Naive thymus-derived CD8-positive, alpha-beta T cell (primary cell): ENCODE results near the gene SPINK14. TPM values are rescaled to one million over a fixed set of nuclear protein-coding genes. Genes with fewer than 3 reads are reported as not detected.

Experiments
- ATAC-seq, 2 donors: fragments of 150-1000 bp; cut with Tn5 transposase in 1 of 2; sonication (Bioruptor Pico), chemical (Tn5 transposase) in 1 of 2; 1 replicate in 1 of 2; 2 replicates in 1 of 2; pipeline ENCODE4 v1.10.0; 2021; ENCODE audit warnings: mild to moderate bottlenecking in 2 of 2, moderate library complexity in 2 of 2
- POLR2A ChIA-PET: fragments of 350-600 bp; sonication (Branson Sonifier 250); formaldehyde crosslinking; loops from one replicate; lab custom pipeline; 2021; ENCODE audit warnings: antibody characterized with exemption; lab: Charles Lee
- DNase-seq, 10 donors: peaks; one replicate each; pipeline versions ENCODE4 v3.0.0 to v3.0.0-alpha.2; 2020 to 2022
- H3K27ac Mint-ChIP-seq, 10 donors: one replicate each; pipeline ENCODE4 v1.8.0; 2020 to 2022; ENCODE audit warnings: mild to moderate bottlenecking in 10 of 10, mixed read lengths in 10 of 10, moderate library complexity in 4 of 10, inconsistent platforms in 1 of 10
- H3K27me3 Mint-ChIP-seq, 5 donors: one replicate each; pipeline ENCODE4 v1.8.0; 2021 to 2022; ENCODE audit warnings: mixed read lengths in 5 of 5
- H3K36me3 Mint-ChIP-seq, 3 donors: one replicate each; pipeline ENCODE4 v1.8.0; 2020 to 2022; ENCODE audit warnings: mixed read lengths in 3 of 3, mild to moderate bottlenecking in 2 of 3, inconsistent platforms in 1 of 3
- H3K4me1 Mint-ChIP-seq, 4 donors: one replicate each; pipeline ENCODE4 v1.8.0; 2021 to 2022; ENCODE audit warnings: mixed read lengths in 4 of 4
- H3K4me3 Mint-ChIP-seq, 10 donors: one replicate each; pipeline ENCODE4 v1.8.0; 2020 to 2022; ENCODE audit warnings: mild to moderate bottlenecking in 10 of 10, mixed read lengths in 10 of 10, moderate library complexity in 6 of 10, inconsistent platforms in 1 of 10
- H3K9me3 Mint-ChIP-seq, 9 donors: one replicate each; pipeline ENCODE4 v1.8.0; 2020 to 2022; ENCODE audit warnings: mixed read lengths in 9 of 9, mild to moderate bottlenecking in 3 of 9, inconsistent platforms in 1 of 9, moderate library complexity in 1 of 9
- polyA plus RNA-seq, 3 donors: library from polyadenylated mRNA; unstranded; fragments of 300-500 nt; fragmentation: Illumina TruSeq; gene quantifications; one replicate each; pipeline ENCODE4 v1.2.3, GENCODE V29; 2021
- total RNA-seq, 8 experiments: library from RNA in 2 of 8; stranded (reverse) in 2 of 8; gene quantifications; one replicate each; pipeline ENCODE4 v1.2.3 and lab custom pipeline; 2021 to 2026

The SPINK14 gene, protein sequence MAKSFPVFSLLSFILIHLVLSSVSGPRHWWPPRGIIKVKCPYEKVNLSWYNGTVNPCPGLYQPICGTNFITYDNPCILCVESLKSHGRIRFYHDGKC
- total RNA-seq (not detected), polyA plus RNA-seq (not detected), total RNA-seq (lab: John Stamatoyannopoulos, UW) (0 reads per million in 6 experiments)

DNA sequence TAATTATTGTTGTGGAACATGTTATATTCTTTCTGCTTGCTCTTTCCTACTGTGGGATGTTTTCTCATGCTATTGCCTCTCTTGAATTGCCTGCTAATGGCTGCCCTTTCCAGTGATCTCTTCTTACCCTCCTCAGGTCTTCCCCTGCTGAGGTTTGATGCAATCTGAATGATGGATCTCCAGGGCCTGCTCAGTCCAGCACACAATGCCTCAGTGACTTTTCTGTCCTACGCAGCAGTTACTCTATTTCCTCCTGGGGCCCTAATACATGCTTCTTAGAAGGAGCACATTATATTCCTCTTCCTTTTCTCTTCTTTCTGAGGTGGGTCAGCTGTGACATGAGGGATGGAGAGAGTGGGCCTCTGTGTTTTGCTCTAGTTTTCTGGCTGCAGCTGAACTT lies at the start of gene SPINK14:
SPINK14 (plus strand) TSS at position 301 of the 400 bp plus-strand sequence. CDS start 1,187 bp downstream, outside the sequence.
- no peaks in the 10 kb centered on the region for H3K36me3 Mint-ChIP-seq
- POLR2A ChIA-PET: no interaction called here
- H3K9me3 Mint-ChIP-seq: no peaks in the 10 kb centered on the region
- peaks cover 0 to 15% (median 6%) of the 10 kb centered on the region in 5 donors for H3K27me3 Mint-ChIP-seq
- ATAC-seq (no peak), DNase-seq (no peak)
- H3K4me1 Mint-ChIP-seq: no peaks in the 10 kb centered on the region
- H3K27ac Mint-ChIP-seq: no peak within 1 kb of the TSS
- no peak within 1 kb of the TSS for H3K4me3 Mint-ChIP-seq

DNA sequence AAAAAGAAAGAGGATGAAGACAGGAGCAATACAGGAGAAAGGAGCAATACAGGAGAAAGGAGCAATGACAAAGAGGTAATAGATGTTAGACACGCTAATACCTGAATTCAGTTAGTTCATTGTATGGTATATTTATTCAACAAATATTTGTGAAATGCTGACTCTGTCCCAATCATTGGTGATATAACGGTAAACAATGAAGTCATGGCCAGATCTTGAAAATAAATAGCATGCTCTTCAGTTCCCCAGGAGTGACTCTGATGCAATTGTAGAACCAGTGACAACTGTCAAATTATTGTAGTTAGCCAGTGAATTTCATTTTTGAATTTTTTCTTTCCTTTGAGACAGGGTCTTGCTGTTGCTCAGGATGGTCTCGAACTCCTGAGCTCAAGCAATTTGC lies 48.0 kb upstream of the SPINK14 start:
- DNase-seq (no peak), ATAC-seq (no peak)
- peaks cover 3 to 15% (median 5%) of the 10 kb centered on the region in 5 donors for H3K27me3 Mint-ChIP-seq
- H3K4me1 Mint-ChIP-seq: peaks cover 0 to under 1% (median 0%) of the 10 kb centered on the region in 4 donors
- no peak overlapping the region for H3K27ac Mint-ChIP-seq
- H3K9me3 Mint-ChIP-seq: no peaks in the 10 kb centered on the region
- no peak overlapping the region for H3K4me3 Mint-ChIP-seq
- POLR2A ChIA-PET: no interaction called here
- H3K36me3 Mint-ChIP-seq: no peaks in the 10 kb centered on the region

DNA sequence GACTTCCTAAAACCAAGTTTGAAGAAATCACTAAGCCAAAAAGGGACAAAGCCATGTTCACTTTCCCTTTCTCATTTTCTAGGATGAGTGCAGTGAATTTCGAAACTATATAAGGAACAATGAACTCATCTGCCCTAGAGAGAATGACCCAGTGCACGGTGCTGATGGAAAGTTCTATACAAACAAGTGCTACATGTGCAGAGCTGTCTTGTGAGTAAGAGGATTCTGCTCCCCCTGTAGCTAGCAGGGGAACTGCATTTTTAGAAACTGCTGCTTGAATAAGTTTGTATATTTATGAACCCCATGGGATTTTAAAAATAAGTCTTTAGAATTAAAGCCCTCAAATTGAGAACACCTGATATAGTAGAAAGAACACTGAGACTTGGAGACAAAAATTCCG lies 42.7 kb upstream of the SPINK14 start:
- peaks cover 0 to 4% (median 0%) of the 10 kb centered on the region in 5 donors for H3K27me3 Mint-ChIP-seq
- POLR2A ChIA-PET: no interaction called here
- ATAC-seq: no peak

DNA sequence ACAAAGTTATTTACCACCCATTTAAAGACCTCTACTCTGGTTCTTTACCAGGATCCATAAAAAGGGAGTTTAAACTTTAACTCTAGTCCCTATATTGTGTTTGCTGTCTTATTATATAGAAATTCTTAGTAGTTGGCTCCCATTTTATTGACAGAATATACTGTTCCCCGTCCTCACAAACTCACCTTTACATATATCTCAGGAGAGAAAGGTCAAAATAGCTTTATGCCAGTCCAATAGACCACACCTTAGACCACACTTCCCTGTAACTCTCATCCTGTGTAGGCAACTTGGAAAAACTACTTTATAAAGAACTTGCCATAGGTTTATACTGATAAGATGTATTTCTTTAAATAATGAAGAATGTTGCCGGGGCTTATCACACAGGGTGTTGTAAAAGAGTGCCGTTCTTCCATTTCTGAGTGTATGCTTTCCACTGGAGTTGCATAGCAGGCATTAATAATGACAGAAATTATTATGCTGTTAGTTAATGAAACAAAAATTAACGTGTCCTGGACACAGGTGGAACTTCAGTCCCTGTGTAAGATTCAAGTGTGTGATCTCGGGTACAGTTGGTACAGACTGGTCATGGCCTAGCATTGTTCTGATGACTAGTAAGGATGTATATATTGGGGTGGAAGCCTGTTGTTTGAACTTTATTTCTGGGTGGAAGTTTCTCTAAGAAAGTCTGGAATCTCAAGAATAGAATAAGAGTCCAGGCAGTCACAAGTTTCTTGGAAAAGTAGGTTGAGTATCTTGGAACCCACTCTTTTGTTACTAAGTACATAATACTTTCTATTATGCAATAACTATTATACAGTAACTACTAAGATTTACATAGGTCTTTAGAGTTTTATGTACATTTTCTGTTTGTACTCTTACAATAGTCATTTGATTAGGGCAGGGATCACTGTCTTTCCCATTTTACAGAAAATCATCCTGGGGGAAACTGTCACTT lies 33.0 kb upstream of the SPINK14 start:
- no peaks in the 10 kb centered on the region for H3K36me3 Mint-ChIP-seq
- H3K9me3 Mint-ChIP-seq: no peaks in the 10 kb centered on the region
- peaks cover 4 to 17% (median 5%) of the 10 kb centered on the region in 5 donors for H3K27me3 Mint-ChIP-seq
- DNase-seq (no peak), ATAC-seq (no peak)
- H3K4me1 Mint-ChIP-seq: no peaks in the 10 kb centered on the region
- no peak overlapping the region for H3K4me3 Mint-ChIP-seq
- H3K27ac Mint-ChIP-seq: no peak overlapping the region
- POLR2A ChIA-PET: no interaction called here

More for the DNA sequence above, 42.7 kb upstream of the SPINK14 start:
- H3K4me3 Mint-ChIP-seq: no peak overlapping the region
- no peaks in the 10 kb centered on the region for H3K36me3 Mint-ChIP-seq
- no peaks in the 10 kb centered on the region for H3K4me1 Mint-ChIP-seq
- no peaks in the 10 kb centered on the region for H3K9me3 Mint-ChIP-seq
- no peak for DNase-seq
- H3K27ac Mint-ChIP-seq: no peak overlapping the region

DNA sequence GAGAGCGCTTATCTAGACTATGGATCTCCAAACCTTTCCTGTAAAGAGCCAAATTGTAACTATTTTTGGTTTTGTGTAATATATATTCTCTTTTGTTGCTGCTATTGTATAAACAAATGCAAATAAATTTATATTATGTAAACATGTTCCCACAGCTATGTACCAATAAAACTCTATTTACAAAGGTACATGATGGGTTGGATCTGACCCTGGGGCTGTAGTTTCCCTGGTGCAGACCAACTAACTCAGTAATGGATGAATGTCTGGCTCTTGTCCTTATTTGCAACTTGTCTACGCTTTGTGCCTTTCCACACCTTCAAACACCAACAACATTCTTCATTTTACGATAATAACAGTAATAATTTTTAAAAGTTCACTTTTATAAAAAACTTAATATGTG lies 27.5 kb upstream of the SPINK14 start:
- ATAC-seq (no peak), DNase-seq (no peak)
- H3K27ac Mint-ChIP-seq: no peak overlapping the region
- no peak overlapping the region for H3K4me3 Mint-ChIP-seq
- POLR2A ChIA-PET: no interaction called here
- peaks cover 0 to 2% (median 0%) of the 10 kb centered on the region in 3 donors for H3K36me3 Mint-ChIP-seq
- no peaks in the 10 kb centered on the region for H3K4me1 Mint-ChIP-seq
- peaks cover 0 to 21% (median 6%) of the 10 kb centered on the region in 5 donors for H3K27me3 Mint-ChIP-seq
- H3K9me3 Mint-ChIP-seq: peaks cover 0 to 10% (median 0%) of the 10 kb centered on the region in 9 donors

DNA sequence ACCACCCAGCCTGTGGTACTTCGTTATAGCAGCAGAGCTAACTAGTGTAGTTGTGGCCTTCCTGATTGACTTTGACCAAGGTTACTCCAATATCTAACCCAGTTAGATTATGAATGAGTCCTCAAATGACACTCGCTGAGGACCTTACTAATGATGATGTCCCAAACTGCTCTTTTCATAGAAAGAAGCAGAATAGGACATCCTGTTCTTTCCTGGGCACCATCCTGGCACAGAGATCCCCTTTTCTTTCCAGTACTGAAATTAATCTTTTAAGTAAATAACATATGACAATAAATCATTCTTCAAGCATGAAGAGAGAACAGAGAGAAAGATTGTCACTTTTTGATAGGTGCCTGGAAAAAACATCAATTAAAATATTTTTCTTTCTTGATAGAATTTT lies 26.7 kb upstream of the SPINK14 start:
- H3K9me3 Mint-ChIP-seq: peaks cover 0 to 10% (median 0%) of the 10 kb centered on the region in 9 donors
- peaks cover 0 to 25% (median 11%) of the 10 kb centered on the region in 5 donors for H3K27me3 Mint-ChIP-seq
- ATAC-seq (no peak), DNase-seq (no peak)
- H3K4me3 Mint-ChIP-seq: no peak overlapping the region
- peaks cover 0 to 2% (median 0%) of the 10 kb centered on the region in 3 donors for H3K36me3 Mint-ChIP-seq
- POLR2A ChIA-PET: no interaction called here
- H3K4me1 Mint-ChIP-seq: no peaks in the 10 kb centered on the region
- no peak overlapping the region for H3K27ac Mint-ChIP-seq

DNA sequence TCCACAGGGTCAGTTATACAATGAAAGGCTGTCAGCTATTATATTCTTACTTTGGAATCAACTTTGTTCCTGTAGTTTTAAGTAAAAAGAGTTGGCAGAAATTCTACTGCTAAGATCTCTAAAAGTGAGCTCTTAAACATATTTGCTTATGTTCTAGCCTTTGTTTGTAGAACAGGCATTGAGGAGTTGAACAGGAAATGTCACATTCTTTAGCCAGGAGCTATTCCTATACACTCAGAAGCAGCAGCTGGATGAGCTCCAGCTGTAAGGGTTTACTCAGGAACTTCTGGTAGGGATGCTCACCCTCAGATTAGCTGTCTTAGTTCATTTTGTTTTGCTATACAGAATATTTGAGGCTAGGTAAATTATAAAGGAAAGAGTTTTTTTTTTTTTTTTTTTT lies 22.4 kb upstream of the SPINK14 start:
- ATAC-seq (no peak), DNase-seq (no peak)
- peaks cover 2 to 12% (median 9%) of the 10 kb centered on the region in 5 donors for H3K27me3 Mint-ChIP-seq
- no peak overlapping the region for H3K27ac Mint-ChIP-seq
- peaks cover 0 to 2% (median 0%) of the 10 kb centered on the region in 3 donors for H3K36me3 Mint-ChIP-seq
- POLR2A ChIA-PET: no interaction called here
- H3K4me1 Mint-ChIP-seq: no peaks in the 10 kb centered on the region
- H3K9me3 Mint-ChIP-seq: peaks cover 0 to 10% (median 0%) of the 10 kb centered on the region in 9 donors
- H3K4me3 Mint-ChIP-seq: no peak overlapping the region

DNA sequence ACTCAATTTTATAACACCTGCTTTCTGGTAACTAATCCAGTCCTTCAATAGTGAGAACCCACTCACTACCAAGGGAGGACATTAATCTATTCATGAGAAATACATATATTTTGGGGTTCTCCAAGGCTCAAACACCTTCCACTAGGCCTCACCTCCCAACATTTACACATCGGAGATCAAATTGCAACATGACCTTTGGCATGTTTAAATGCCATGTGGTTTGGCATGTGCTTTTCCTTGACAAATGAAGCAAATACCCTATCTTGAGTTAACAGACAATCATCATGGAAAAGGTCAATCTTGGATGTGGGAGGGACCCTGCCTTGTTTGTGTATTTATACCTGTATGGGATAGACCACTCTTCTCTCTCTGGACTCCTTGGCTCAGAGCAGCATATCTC lies 21.9 kb upstream of the SPINK14 start:
- POLR2A ChIA-PET: no interaction called here
- H3K4me1 Mint-ChIP-seq: no peaks in the 10 kb centered on the region
- ATAC-seq (no peak), DNase-seq (no peak)
- H3K4me3 Mint-ChIP-seq: no peak overlapping the region
- no peak overlapping the region for H3K27ac Mint-ChIP-seq
- H3K9me3 Mint-ChIP-seq: peaks cover 0 to 10% (median 0%) of the 10 kb centered on the region in 9 donors
- H3K36me3 Mint-ChIP-seq: peaks cover 0 to 2% (median 0%) of the 10 kb centered on the region in 3 donors
- peaks cover 2 to 12% (median 9%) of the 10 kb centered on the region in 5 donors for H3K27me3 Mint-ChIP-seq

DNA sequence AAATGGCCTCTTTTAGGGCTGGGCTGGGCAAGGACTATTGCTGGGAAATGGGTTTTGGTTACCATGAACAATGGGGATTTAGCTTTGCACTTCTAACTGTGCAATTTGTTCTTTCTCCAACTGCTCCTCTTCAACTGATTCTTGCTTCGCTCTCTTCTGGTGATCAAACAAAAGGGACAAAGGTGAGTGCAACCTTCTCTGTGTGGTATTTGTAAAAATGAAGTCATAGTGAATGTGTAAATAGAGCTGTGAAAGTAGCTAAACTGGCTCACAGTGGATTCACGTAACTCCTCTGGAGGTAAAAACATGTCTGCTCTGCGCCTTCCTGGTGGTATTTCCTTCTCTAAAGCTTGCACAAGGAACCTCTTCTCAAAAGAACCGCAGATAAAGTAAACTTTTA lies 20.9 kb upstream of the SPINK14 start:
- Mint-ChIP-seq H3K4me3 (no peak overlapping the region), H3K9me3 (peaks cover 0 to 9% (median 0%) of the 10 kb centered on the region in 9 donors), H3K27ac (no peak overlapping the region), H3K36me3 (peaks cover 0 to 2% (median 0%) of the 10 kb centered on the region in 3 donors), H3K4me1 (no peaks in the 10 kb centered on the region), H3K27me3 (peaks cover 3 to 12% (median 9%) of the 10 kb centered on the region in 5 donors)
- ATAC-seq: no peak
- POLR2A ChIA-PET: no interaction called here
- DNase-seq: no peak

DNA sequence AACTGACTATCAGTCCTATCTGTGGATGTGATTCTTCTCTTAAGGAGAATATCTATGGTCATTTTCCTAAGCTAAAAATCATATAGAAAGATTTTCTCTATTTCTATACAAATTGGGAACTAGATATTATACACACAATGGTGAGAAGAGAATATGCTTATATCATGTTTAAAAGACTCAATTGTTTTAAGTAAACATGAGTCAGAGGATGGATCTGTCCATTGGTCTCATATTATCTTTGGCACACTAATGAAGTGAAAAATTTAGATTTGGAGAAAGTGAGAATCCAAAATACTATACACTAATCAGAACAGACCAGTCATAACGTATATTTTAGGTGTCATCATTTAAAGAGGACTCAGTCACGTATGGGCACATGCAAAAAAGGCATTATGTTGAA lies 16.5 kb upstream of the SPINK14 start:
- Mint-ChIP-seq H3K9me3 (peaks cover 0 to 16% (median 1%) of the 10 kb centered on the region in 9 donors), H3K36me3 (no peaks in the 10 kb centered on the region), H3K27ac (no peak overlapping the region), H3K27me3 (peaks cover 0 to 14% (median 4%) of the 10 kb centered on the region in 5 donors), H3K4me1 (no peaks in the 10 kb centered on the region), H3K4me3 (no peak overlapping the region)
- POLR2A ChIA-PET: no interaction called here
- ATAC-seq (no peak), DNase-seq (no peak)

DNA sequence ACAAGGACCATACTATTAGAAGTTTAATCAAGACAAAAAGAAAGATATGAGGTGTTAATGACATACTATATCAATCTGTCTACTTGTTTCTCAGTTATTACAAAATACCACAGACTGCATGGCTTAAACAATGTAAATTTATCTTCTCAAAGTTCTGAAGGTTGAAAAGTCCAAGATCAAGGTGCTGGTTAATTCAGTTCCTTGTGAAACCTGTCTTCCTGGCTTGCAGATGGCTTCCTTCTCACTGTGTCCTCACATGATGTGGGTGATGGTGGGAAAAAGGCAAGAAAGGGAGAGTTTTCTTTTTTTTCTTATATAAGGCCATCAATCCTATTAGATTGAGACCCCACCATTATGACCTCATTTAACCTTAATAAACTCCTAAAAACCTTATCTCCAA lies 15.6 kb upstream of the SPINK14 start:
- no peak for ATAC-seq
- peaks cover 0 to 16% (median 2%) of the 10 kb centered on the region in 9 donors for H3K9me3 Mint-ChIP-seq
- H3K4me3 Mint-ChIP-seq: no peak overlapping the region
- peaks cover 0 to 14% (median 4%) of the 10 kb centered on the region in 5 donors for H3K27me3 Mint-ChIP-seq
- H3K36me3 Mint-ChIP-seq: no peaks in the 10 kb centered on the region
- no peaks in the 10 kb centered on the region for H3K4me1 Mint-ChIP-seq
- no peak for DNase-seq
- no peak overlapping the region for H3K27ac Mint-ChIP-seq
- POLR2A ChIA-PET: no interaction called here

DNA sequence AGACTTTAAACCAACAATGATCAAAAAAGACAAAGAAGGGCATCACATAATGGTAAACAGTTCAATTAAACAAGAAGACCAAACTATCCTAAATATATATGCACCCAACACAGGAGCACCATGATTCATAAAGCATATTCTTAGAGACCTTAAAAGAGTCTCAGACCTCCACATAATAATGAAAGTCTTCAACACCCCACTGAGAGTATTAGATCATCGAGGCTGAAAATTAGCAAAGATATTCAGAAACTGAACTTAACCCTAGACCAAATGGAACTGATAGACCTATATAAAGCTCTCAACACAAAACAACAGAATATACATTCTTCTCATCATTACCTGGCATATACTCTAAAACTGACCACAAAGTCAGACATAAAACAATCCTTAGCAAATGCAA lies 11.7 kb upstream of the SPINK14 start:
- DNase-seq (no peak), ATAC-seq (no peak)
- H3K27ac Mint-ChIP-seq: no peak overlapping the region
- no peak overlapping the region for H3K4me3 Mint-ChIP-seq
- H3K36me3 Mint-ChIP-seq: no peaks in the 10 kb centered on the region
- POLR2A ChIA-PET: no interaction called here
- H3K27me3 Mint-ChIP-seq: peaks cover 0 to 14% (median 0%) of the 10 kb centered on the region in 5 donors
- no peaks in the 10 kb centered on the region for H3K4me1 Mint-ChIP-seq
- peaks cover 0 to 16% (median 2%) of the 10 kb centered on the region in 9 donors for H3K9me3 Mint-ChIP-seq

DNA sequence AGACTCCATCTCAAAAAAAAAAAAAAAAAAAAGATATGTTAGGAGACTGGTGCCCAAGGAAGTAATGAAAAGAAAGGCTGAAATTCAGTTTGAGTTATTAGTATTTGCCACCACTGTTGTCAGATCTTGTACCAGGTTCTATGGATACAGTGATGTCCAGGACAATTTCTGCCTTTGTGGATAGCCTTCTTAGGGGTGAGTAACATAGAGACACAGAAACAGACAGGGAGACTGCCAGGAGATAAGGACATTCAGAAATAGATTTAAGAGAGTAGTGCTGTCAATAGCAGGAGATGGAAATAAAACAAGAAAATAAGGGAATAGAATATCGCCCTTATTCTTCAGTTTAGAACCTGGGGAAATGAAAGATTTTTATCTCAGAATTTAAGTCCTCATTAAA lies 6.3 kb upstream of the SPINK14 start:
- Mint-ChIP-seq H3K36me3 (no peaks in the 10 kb centered on the region), H3K4me3 (no peak overlapping the region), H3K4me1 (no peaks in the 10 kb centered on the region), H3K27me3 (peaks cover 0 to 6% (median 0%) of the 10 kb centered on the region in 5 donors), H3K27ac (no peak overlapping the region), H3K9me3 (no peaks in the 10 kb centered on the region)
- DNase-seq: no peak
- POLR2A ChIA-PET: no interaction called here
- no peak for ATAC-seq
